WTC11 (cell line): ENCODE data around the gene DOK1. TPM values are rescaled to one million over a fixed set of nuclear protein-coding genes. Genes with fewer than 3 reads are reported as not detected.

Source experiments
- ATAC-seq: fragments of 200-7000 bp; cut with Tn5 transposase; 2 replicates; pipeline ENCODE4 v1.10.0; 2021; ENCODE audit warnings: mild to moderate bottlenecking, moderate library complexity
- CTCF ChIA-PET: fragments of 300-600 bp; sonication (Branson Sonifier 250); formaldehyde crosslinking; loops from one replicate; lab custom pipeline; 2021; ENCODE audit warnings: antibody characterized with exemption; lab: Charles Lee
- POLR2A ChIA-PET: fragments of 350-600 bp; sonication (Branson Sonifier 250); formaldehyde crosslinking; loops from one replicate; lab custom pipeline; 2021; ENCODE audit warnings: antibody characterized with exemption; lab: Charles Lee
- DNase-seq: peaks from one replicate; pipeline ENCODE4 v3.0.0; 2021; ENCODE audit warnings: low spot score
- H3K27ac Mint-ChIP-seq: 2 replicates; pipeline ENCODE4 v1.8.0; 2021; ENCODE audit warnings: mixed read lengths
- H3K27me3 Mint-ChIP-seq: 2 replicates; pipeline ENCODE4 v1.8.0; 2021; ENCODE audit warnings: low read depth, mild to moderate bottlenecking, moderate library complexity, mixed read lengths
- H3K36me3 Mint-ChIP-seq: 2 replicates; pipeline ENCODE4 v1.8.0; 2021; ENCODE audit warnings: mixed read lengths
- H3K4me1 Mint-ChIP-seq: 2 replicates; pipeline ENCODE4 v1.8.0; 2022; ENCODE audit warnings: mixed read lengths
- H3K4me3 Mint-ChIP-seq: 2 replicates; pipeline ENCODE4 v1.8.0; 2021; ENCODE audit warnings: mild to moderate bottlenecking, moderate library complexity, mixed read lengths
- H3K9me3 Mint-ChIP-seq: 2 replicates; pipeline ENCODE4 v1.8.0; 2021; ENCODE audit warnings: mixed read lengths
- ATF2 ChIP-seq: sonication (generic); formaldehyde crosslinking; IDR thresholded peaks from 2 replicates; pipeline ENCODE4 v1.8.1; 2022; ENCODE audit warnings: low read depth, missing genetic modification reagents, borderline replicate concordance
- EMX1 ChIP-seq: fragments of 250-450 bp; sonication (Bioruptor Pico); IDR thresholded peaks from 2 replicates; pipeline ENCODE4 v1.8.0; 2021; ENCODE audit warnings: mild to moderate bottlenecking
- ERG ChIP-seq: fragments of 250-450 bp; sonication (Bioruptor Pico); IDR thresholded peaks from 2 replicates; pipeline ENCODE4 v1.8.0; 2021; ENCODE audit warnings: mild to moderate bottlenecking
- FOXJ3 ChIP-seq: sonication (generic); formaldehyde crosslinking; IDR thresholded peaks from 2 replicates; pipeline ENCODE4 v1.9.0; 2021; ENCODE audit warnings: missing genetic modification reagents, mild to moderate bottlenecking, borderline replicate concordance
- FOXP1 ChIP-seq: sonication (generic); formaldehyde crosslinking; IDR thresholded peaks from 2 replicates; pipeline ENCODE4 v1.8.0; 2022; ENCODE audit warnings: missing genetic modification reagents, mild to moderate bottlenecking, moderate library complexity, borderline replicate concordance
- FOXP4 ChIP-seq: sonication (generic); formaldehyde crosslinking; IDR thresholded peaks from 2 replicates; pipeline ENCODE4 v1.8.0; 2022; ENCODE audit warnings: mild to moderate bottlenecking, missing genetic modification reagents
- GABPB1 ChIP-seq: sonication (generic); formaldehyde crosslinking; IDR thresholded peaks from 2 replicates; pipeline ENCODE4 v1.8.1; 2023; ENCODE audit warnings: mild to moderate bottlenecking, missing genetic modification reagents
- GTF2I ChIP-seq: fragments of 250-450 bp; sonication (Bioruptor Pico); conservative IDR thresholded peaks from 2 replicates; pipeline ENCODE4 v1.4.0; 2021; ENCODE audit warnings: mild to moderate bottlenecking
- HMGXB4 ChIP-seq: sonication (generic); formaldehyde crosslinking; IDR thresholded peaks from 2 replicates; pipeline ENCODE4 v1.8.1; 2023; ENCODE audit warnings: mild to moderate bottlenecking, moderate library complexity, missing genetic modification reagents
- JAZF1 ChIP-seq: fragments of 250-450 bp; sonication (Bioruptor Pico); IDR thresholded peaks from 2 replicates; pipeline ENCODE4 v1.9.0; 2021; ENCODE audit warnings: moderate library complexity, mild to moderate bottlenecking, inconsistent platforms
- MXD4 ChIP-seq: fragments of 250-450 bp; sonication (Bioruptor Pico); IDR thresholded peaks from 2 replicates; pipeline ENCODE4 v1.8.0; 2021; ENCODE audit warnings: mild to moderate bottlenecking, moderate library complexity, borderline replicate concordance
- NR3C1 ChIP-seq: sonication (generic); formaldehyde crosslinking; conservative IDR thresholded peaks from 2 replicates; pipeline ENCODE4 v1.8.1; 2023; ENCODE audit warnings: low read depth, mild to moderate bottlenecking, missing genetic modification reagents
- STAT6 ChIP-seq: sonication (generic); formaldehyde crosslinking; conservative IDR thresholded peaks from 2 replicates; pipeline ENCODE4 v1.8.1; 2023; ENCODE audit warnings: mild to moderate bottlenecking, low read depth, missing genetic modification reagents, moderate library complexity
- TEAD1 ChIP-seq: sonication (generic); formaldehyde crosslinking; IDR thresholded peaks from 2 replicates; pipeline ENCODE4 v1.8.0; 2022; ENCODE audit warnings: mild to moderate bottlenecking, missing genetic modification reagents
- ZBTB43 ChIP-seq: sonication (generic); formaldehyde crosslinking; IDR thresholded peaks from 2 replicates; pipeline ENCODE4 v1.8.1; 2023; ENCODE audit warnings: mild to moderate bottlenecking, missing genetic modification reagents
- ZNF121 ChIP-seq: sonication (generic); formaldehyde crosslinking; IDR thresholded peaks from 2 replicates; pipeline ENCODE4 v1.8.0; 2023; ENCODE audit warnings: missing genetic modification reagents
- ZNF219 ChIP-seq: sonication (generic); formaldehyde crosslinking; IDR thresholded peaks from 2 replicates; pipeline ENCODE4 v1.8.0; 2023; ENCODE audit warnings: missing genetic modification reagents, mild to moderate bottlenecking, borderline replicate concordance
- ZNF317 ChIP-seq: sonication (generic); formaldehyde crosslinking; IDR thresholded peaks from 2 replicates; pipeline ENCODE4 v1.8.1; 2023; ENCODE audit warnings: low read depth, mild to moderate bottlenecking, moderate library complexity, missing genetic modification reagents, borderline replicate concordance
- ZNF416 ChIP-seq: fragments of 250-450 bp; sonication (Bioruptor Pico); IDR thresholded peaks from 2 replicates; pipeline ENCODE4 v1.9.0; 2021; ENCODE audit warnings: mild to moderate bottlenecking, inconsistent platforms
- ZNF532 ChIP-seq: fragments of 250-450 bp; sonication (Bioruptor Pico); IDR thresholded peaks from 2 replicates; pipeline ENCODE4 v1.9.0; 2021; ENCODE audit warnings: mild to moderate bottlenecking, borderline replicate concordance
- total RNA-seq: library from RNA; stranded (reverse); gene quantifications from 3 replicates; pipeline ENCODE4 v1.2.3, GENCODE V29; 2021

Gene DOK1
- total RNA-seq, 1 experiment from 2014 or later = 15.9 TPM

- TF ChIP-seq ZBTB43 (CRISPR knock-in tag) (no peak), GTF2I (no peak), ZNF121 (CRISPR knock-in tag) (no peak)
Observed at GRCh38 chr2:74575320-74575719, 20.8 kb downstream of the DOK1 start (continued).

GRCh38 chr2:74576211-74576862 is 21.8 kb downstream of the DOK1 start:
- ATAC-seq (no peak), DNase-seq (no peak)
- H3K9me3 Mint-ChIP-seq = no peaks in the 10 kb centered on the region
- ChIA-PET CTCF (interaction anchor here (0.7 to 3.9 kb wide), 2 partner anchors 10 to 115 kb away, joined by 3 to 14 read pairs; no protein-coding TSS in a partner anchor), POLR2A (no interaction called here)
- no peaks in the 10 kb centered on the region for H3K36me3 Mint-ChIP-seq
- no peak for TF ChIP-seq ZNF317 (CRISPR knock-in tag)
- no peak for TF ChIP-seq EMX1 (CRISPR knock-in tag)
- no peak for TF ChIP-seq FOXP4 (CRISPR knock-in tag)
- TF ChIP-seq JAZF1 (CRISPR knock-in tag) = no peak
- no peak for TF ChIP-seq ATF2 (CRISPR knock-in tag)
- no peak for TF ChIP-seq ERG (CRISPR knock-in tag)
- no peak for TF ChIP-seq NR3C1 (CRISPR knock-in tag)
- no peak for TF ChIP-seq TEAD1 (CRISPR knock-in tag)
- no peak for TF ChIP-seq ZNF416 (CRISPR knock-in tag)
- TF ChIP-seq STAT6 (CRISPR knock-in tag) = no peak
- no peak for TF ChIP-seq ZNF219 (CRISPR knock-in tag)
- TF ChIP-seq FOXP1 (CRISPR knock-in tag) = no peak
- no peak for TF ChIP-seq HMGXB4 (CRISPR knock-in tag)
- no peak for TF ChIP-seq MXD4
- TF ChIP-seq GABPB1 (CRISPR knock-in tag) = no peak
- TF ChIP-seq FOXJ3 = no peak
- TF ChIP-seq ZNF532 = no peak
- peaks cover 10% of the 10 kb centered on the region for H3K4me1 Mint-ChIP-seq
- H3K27ac Mint-ChIP-seq = no peak overlapping the region
- H3K27me3 Mint-ChIP-seq = peaks cover 23% of the 10 kb centered on the region
- H3K4me3 Mint-ChIP-seq = no peak overlapping the region
